Erythroblast (primary cell): ENCODE data around the gene TRPV4.

Experiments
- GATA1 ChIP-seq: IDR thresholded peaks from 2 replicates; pipeline ENCODE4 v1.6.1; 2011; ENCODE audit warnings: low read depth, mild to moderate bottlenecking, control low read depth, low read length, moderate library complexity
- POLR2A ChIP-seq: IDR thresholded peaks from 2 replicates; pipeline ENCODE4 v1.6.1; 2011; ENCODE audit warnings: mild to moderate bottlenecking, low read length

GRCh38 chr12:109734219-109735000 is 98.8 kb downstream of the TRPV4 start:
- TF ChIP-seq POLR2A (no peak), GATA1 (no peak)
